ENCODE results near the gene PTPRN2.

PTPRN2 gene

DNA sequence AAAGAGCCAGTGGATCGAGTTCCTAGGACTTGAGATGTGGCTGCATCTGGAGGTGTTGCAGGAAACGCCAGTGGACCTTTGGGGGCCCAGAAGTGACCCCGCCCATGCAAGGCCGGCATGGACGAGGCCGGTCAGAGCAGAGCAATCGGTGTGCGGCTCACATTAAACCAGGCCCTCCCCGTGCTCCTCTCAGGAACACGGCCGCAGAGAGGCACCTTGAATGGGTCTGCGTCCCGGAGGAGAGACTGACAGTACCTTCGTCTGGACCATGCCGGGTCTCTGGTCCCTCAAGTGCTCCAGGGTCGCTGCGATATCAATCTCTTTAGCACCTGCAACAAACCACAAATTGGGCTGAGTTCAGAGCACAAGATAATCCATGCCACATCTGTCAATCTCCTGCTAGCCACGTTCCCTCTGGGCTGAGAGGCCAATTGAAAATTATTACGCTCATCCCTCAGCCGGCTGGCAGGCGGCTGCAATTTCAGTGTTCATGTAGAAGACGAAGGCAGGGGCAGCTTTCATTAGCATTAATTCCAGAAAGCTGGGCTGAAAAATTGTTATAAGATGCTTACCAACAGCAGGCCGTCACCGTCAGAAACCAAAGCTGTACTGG lies 1038.8 kb downstream of the PTPRN2 start:
- no peak for DNase-seq (ENCODE audit: low spot score)

DNA sequence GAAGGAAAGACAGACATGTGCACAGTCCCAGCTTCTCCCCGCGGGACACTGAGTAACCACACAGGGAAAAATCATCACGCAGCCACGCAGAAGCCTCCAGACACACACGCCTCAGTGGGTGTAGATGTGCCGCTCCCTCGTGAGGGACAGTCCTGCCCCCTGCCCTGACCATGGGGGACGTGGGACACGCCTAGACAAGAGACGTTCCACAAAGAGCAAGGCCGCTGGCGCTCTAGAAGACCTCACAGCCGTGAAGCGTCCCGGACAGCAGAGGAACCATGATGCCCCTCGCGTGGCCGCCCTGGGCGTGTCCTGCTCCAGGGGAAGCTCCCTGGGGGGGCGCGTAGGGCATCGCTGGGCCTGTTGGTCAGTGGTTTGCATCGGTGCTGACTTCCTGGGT lies 1040.0 kb downstream of the PTPRN2 start:
- DNase-seq (ENCODE audit: low spot score), result no peak

DNA sequence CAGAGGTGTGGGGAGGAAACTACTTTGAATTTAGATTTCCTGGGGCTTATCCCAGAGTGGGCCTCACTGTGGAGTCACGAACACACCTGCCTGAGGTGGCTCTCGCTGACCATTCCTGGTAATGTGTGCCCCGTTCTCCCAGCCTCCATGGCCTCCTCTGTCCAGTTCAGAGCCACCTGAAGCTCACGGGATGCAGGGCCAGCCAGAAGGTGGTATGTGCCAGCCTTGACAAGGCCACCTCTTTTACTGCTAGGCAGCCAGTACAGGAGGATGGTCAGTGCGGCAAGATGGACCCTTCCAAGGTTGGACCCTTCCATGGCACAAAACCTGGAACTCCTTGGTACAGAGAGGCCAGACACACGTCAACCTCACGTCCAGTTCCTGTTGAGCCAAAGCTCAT lies 1040.5 kb downstream of the PTPRN2 start:
- DNase-seq (ENCODE audit: low spot score), result no peak

DNA sequence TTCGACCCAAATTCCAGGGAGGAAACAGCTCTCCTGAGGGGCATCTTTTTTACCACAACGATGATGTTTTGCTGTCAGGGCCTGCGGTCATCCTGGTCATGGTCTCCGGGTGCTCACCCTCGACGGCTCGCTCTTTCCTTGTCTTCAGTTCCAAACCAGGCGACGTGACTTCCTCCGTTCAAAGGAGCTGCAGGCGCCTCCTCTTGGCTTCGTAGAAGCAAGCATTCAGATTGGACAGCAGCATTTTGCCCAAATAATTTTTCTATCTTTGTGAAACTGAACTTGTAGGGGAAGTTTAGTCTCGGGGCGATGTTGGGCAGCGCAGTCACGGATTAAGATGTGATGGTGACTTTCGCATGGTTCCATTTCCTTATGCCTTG lies 1042.0 kb downstream of the PTPRN2 start:
- no peak for DNase-seq (ENCODE audit: low spot score)

DNA sequence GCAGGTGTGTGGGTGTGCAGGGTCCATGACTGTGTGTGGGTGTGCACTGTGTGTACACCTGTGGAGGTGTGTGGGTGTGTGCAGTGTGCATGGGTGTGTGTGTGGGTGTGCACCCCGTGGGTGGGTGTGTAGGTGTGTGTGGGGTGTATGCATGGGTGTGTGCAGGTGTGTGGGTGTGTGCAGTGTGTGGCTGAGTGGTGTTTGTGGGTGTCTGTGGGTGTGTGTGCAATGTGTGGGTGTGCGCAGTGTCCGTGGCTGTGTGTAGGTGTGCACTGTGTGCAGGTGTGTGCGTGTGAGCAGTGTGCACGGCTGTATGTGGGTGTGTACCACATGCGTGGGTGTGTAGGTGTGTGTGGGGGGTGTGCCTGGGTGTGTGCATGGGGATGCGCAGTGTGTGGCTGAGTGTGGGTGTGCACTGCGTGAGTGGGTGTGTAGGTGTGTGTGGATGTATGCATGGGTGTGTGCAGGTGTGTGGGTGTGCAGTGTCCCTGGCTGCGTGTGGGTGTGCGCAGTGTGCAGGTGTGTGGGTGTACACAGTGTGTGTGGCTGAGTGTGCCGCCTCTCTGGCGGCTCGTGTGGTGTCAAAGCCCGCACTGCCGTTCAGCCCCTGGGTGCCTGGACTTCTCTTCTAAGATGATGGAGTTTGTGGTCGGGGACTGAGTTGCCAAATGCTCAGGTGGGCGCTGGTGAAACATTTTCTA lies 1042.5 kb downstream of the PTPRN2 start:
- no peak for DNase-seq (ENCODE audit: low spot score)

DNA sequence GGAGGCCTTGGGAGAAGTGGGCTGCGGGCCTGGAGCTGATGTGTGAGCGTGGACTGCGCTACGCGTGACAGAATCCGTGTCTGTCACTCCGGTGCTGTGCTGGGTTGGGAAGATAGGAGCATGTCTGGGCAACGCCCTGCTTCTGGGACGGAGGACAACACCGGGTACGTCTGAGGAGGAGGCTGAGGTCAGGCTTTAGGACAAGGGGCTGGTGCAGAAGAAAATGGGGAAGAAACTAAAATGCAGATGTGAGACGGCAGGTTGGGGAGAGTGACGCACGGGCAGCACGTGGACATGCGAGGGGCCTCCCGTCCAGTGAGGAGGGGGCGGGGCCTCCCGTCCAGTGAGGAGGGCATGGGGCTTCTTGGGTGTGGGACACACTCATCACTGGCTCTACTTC lies 1043.4 kb downstream of the PTPRN2 start:
- DNase-seq (ENCODE audit: low spot score), result no peak

DNA sequence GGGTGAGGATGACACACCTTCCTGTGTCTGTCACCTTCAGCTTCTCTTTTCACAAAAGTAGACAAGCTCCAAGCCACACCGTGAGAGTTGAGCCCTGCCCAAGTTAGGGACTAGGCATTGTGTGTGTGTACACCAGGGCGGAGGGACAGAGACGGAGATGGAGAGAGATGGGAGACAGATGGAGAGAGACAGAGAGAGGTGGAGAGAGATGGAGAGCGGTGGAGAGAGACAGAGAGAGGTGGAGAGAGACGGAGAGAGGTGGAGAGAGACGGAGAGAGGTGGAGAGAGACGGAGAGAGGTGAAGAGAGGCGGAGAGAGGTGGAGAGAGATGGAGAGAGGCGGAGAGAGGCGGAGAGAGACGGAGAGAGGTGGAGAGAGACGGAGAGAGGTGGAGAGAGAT lies 1043.8 kb downstream of the PTPRN2 start:
- no peak for DNase-seq (ENCODE audit: low spot score)

DNA sequence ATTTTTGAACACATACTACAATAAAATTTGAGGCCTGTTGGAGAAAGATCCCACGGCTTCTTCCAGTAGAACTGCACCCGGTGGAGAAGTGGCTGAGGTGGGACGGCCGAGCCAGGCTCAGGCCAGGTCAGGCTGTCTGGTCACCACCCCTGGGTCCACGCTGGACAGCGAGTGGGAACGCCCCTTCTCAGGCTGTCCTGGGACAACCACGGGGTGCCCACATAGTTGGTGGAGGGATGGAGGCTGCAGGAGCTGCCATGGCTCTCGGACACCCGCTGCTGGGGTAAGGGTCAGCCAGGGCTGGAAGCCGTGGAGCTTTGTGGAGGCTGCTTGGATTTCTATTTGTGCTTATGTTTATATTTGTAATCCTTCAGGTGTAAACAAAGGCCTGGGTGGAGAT lies 1044.3 kb downstream of the PTPRN2 start:
- no peak for DNase-seq (ENCODE audit: low spot score)

DNA sequence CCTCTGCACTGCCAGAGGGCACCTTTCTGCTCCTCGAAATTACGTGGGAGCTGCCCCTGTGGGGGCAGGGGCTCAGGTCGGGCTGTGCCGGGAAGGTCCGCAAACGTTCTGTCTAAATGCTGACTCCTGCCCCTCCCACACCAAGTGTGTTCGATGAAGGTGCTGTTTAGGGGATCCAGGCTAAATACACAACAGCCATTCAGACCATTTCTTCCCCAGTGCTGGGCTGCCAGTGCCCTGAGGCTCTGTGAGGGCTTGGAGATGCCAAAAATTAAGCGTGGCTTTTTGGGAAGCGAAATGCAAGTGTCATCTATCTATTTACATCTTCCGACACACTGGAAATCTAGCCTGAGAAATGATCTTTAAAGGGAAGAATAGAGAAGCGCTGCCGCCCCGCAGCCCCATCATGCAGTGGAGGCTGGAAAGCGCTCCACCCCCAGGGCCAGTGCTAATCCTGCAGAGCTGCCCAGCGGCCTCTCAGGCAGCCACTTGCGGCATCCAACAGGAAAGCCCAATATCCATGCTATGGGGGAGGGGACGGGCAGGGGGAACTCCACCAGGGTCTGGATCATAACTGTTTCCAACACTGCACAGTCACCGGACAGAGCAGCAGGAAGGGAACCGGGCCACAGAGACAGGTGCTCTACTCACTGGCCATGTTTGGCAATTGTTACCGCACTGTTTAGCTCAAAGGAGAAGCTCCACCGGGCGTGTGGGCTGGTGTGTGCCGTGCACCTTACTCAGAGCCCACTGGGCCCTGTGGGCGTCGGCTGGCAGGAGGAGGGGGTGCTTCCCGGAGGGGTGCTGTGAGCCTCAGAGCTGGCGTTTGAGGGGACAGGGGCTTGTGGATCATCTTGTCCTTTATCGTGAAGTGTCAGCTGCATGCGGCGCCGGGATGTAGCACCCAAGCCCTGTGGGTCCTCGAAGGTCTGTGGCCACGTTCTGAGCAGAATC lies 1045.3 kb downstream of the PTPRN2 start:
- DNase-seq (ENCODE audit: low spot score), result no peak

DNA sequence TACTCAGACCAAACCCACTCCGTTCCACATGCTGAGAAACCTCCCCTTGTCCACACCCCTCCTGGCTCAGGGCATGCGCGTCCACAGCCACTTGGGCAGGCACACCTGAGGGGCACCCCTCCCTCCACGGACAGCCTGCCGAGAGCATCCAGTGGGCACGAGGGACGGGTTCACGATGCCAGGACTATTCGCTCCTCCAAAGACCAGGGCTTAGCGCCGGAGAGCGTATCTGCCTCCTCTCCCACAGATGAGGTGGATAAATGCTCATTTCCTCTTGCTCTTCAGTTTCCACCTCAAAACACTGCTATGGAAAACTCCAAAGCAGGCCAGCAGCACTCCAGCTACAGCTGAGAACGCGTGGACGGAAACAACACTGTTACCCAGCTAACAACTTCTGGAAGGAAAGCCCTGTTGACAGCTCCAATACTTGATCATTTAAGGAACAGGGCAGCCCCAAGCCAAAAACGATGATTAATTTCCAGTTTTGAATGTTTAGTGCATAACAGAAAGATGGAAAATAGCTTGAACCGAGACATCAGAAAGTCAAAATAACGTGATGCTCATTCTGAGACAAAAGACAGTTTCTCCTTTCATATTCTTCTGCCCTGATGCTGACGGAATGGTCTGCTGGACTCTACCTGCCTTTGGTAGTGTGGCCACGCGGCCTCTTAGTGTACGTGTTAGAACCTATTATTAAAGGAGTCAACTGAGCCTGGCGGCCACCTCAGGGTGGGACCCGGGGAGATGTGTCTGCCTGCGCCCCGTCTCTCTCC lies 1046.1 kb downstream of the PTPRN2 start:
- no peak for DNase-seq (ENCODE audit: low spot score)

DNA sequence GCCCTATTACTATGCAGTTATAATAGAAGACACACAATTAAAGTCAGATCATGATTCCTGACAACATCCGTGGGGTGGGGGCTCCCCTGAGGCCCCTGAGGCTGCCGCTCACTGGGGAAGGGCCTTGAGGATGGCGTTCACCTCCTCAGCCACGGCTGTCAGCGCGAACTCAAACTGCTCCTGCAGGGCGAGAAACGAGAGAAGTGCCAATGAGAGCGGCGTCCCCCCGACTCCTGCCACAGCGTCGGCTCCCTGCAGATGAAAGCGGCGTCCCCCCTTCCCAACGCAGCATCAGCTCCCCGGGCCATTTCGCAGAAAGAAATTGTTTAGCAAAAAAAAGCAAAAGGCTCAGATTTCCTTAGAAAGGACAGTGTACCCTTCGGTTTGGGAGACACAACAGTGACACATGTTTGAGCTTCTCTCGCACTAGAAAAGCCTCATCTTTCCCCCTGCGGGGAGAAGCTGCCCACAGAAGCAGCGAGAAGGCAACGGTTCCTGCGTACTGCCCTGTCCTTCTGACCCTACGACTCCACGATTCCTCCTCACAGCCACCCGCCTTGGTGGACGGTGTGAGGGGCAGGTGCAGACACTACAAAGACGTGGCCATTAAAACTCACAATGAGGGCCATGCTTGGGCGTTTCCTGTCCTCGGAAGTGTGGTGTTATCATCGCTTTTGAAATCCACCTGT lies 1046.9 kb downstream of the PTPRN2 start:
- DNase-seq (ENCODE audit: low spot score), result no peak

DNA sequence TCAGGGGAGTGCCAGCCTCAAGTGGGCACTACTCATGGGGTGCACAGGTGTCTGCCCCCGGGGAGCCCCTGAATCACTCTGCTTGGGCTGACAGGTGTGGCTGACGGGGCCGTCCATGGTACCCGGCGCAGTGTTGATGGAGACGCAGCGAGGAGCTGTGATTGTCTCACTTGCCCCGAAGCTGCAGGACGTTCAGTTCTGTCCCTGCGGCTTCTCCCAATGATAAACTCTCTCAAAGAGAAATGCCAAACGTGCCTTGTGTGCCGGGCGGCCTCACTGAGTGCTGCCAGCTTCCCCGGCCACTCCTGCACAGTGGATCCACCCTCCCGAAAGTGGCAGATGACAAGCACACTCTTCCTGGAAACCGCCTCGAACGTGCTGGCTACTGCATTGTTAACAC lies 1047.6 kb downstream of the PTPRN2 start:
- no peak for DNase-seq (ENCODE audit: low spot score)

DNA sequence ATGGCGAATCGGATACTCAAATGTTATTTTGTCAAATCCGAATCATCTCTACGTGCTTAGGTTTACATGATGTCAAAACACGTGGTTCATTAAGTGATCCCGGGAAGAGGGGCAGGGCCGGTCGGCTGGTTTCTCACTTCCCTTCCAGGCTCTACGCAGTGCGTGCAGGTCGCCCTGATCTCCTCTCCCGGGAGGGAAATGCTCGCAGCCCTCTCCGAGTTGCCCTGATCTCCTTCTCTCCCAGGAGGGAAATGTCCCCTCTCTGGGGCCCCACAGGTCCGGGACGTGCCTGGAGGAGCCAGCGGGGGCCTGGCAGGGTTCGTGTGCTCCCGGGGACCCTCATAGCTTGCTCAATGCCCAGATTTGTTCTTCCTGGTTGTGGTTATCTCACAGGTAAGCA lies 1048.1 kb downstream of the PTPRN2 start:
- no peak for DNase-seq (ENCODE audit: low spot score)

DNA sequence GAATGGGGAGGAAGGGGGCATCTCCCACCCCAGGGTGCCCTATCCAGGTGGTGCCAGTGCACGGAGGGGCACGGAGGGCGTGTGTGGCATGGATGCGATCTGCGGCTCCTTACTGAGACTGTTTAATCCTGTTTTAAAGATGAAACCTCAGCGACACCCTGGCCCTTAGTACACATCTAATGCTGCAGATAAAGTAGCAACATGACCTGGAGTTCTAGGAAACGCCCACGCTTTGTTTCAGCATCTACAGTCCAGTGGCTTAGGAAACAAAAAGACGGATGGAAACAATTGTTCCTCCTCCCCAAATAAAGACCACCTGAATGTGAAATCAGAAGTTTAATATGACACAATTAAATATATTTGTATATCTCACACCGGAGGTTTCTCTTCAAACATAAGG lies 1048.9 kb downstream of the PTPRN2 start:
- DNase-seq (ENCODE audit: low spot score), result no peak

DNA sequence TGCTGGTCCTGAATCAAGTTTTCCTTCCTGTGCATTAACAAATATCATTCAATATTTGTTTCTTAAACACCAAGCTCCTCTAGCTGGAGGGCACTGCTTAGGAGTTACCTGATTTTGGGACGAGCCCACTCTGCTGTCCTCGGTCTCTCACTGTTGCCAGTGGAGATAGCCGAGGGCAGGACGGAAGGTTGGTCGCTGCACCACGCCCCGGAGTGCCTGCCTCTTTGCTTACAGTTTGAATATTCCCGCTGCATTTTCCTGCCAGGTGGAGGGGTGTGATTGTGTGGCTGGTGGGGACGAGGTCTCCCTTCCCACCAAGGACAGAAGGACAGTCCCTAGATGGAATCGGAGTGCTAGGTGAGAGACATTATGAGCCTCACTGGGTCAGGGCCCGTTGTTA lies 1049.3 kb downstream of the PTPRN2 start:
- no peak for DNase-seq (ENCODE audit: low spot score)

DNA sequence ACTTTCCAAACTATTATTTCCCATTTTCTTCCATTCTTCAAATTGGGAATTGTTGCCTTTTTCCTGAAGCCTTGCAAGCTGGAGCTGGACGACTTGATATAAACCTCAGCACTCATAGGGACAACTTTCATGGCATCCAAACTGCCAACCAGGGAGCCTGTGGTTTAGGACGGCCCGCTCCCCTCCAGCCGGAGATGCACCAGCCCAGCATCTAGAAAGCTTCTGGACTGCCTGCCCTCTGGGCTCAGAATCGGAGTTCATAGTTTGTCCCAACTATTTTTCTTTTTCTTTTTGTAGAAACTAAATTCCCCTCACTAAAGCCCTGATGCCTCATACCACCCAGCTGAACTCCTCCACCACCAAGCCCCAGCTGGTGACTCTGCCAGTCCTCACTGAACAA lies 1050.6 kb downstream of the PTPRN2 start:
- no peak for DNase-seq (ENCODE audit: low spot score)

DNA sequence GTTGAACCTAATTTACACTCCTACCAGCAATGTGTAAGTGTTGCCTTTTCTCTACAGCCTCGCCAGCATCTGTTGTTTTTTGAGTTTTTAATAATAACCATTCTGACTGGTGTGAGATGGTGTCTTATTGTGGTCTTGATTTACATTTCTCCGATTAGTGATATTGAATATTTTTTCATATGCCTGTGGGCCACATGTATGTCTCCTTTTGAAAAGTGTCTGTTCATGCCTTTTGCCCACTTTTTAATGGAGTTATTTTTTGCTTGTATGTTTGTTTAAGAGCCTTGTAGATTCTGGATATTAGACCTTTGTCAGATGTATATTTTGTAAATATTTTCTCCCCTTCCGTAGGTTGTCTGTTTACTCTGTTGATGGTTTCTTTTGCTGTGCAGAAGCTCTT lies 1055.6 kb downstream of the PTPRN2 start:
- DNase-seq (ENCODE audit: low spot score), result no peak

DNA sequence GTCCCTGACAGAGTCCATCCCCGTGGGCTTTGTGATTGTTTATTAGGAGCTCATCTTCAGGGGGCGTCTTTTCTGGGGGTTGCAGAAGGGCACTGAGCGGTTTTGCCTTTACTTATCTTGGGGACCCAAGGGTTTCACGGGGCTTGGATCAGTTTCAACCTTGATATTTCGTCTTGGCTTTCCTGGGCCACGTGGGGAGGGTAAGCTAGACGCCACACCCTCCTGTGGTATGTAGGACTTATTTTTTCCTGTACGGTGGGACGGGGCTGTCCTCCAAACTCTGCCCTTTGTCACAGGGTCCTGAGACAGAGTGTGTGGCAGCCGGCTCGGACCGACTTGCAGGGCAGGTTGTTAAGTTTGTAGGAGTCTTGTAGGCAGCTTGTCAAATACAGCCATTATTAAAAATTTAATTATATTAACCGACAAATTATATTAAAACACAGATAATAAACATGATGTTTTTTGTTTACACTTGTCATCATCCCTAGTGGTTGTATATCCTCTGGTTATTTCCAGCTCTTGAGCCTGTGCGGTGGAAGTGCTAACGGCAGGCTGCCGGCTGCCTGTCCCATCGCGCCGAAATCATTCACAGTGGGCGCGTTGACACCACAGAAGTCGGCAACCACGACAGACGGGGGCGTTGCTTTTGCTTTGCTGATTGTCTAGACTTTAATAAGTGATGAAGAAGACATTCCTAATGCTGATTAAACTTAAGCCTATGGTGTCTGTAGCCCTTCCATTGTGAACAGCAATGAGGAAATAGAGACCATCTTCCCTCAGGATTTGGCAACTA lies 1057.7 kb downstream of the PTPRN2 start:
- no peak for DNase-seq (ENCODE audit: low spot score)

DNA sequence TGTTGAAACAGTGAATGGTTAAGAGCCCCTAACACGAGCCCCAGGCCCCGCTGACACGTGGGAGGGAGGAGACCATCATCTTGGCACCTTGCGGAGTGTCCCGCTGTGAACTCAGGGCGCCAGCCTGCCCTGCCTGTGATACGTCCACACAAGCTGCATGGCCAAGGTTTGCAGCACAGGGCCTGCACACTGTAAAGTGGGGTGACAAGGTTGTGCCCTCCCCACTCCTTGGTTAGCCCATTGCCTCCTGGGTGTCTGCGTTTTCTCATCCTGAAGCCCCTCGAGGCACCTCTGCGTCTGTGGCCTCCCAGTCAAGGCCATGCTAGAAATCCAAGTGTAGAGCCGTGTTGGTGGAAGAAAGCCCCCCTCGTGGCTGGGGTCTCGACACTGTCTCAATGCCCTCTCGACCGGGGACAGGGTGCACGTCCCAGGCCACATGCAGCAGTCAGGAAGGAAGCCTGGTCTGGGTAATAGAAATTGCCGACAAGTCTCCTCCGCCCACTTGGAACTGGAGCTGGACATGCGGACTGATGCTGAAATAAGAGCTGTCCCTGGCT lies 1058.8 kb downstream of the PTPRN2 start:
- DNase-seq (ENCODE audit: low spot score), result no peak

DNA sequence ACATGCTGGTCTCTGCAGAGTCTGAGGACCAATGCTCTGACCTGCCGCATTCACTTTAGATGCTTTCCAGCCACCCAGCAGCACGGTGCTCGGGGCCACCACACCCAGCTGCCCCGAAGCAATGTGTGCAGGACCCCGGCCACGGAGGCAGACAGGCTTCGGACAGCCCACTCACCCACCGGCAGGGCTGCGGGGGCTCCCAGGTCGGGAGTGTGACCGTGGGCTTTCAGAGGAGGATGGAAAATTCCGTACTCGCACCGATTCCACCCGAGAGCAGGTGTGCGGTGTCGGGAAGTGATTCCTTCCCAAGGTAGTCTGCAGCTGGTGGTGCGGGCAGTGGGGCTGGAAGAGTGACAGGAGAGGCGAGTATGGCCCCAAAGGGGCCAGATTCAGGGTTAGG lies 1059.9 kb downstream of the PTPRN2 start:
- no peak for DNase-seq (ENCODE audit: low spot score)
